A673 (cell line): ENCODE measurements around the gene NR1H3.

Experiments
- EZH2 ChIP-seq: fragments of 200-600 bp; sonication (generic); IDR thresholded peaks from 2 replicates; pipeline ENCODE4 v1.6.1; 2017; ENCODE audit warnings: borderline replicate concordance, low read depth, mild to moderate bottlenecking, mixed read lengths, antibody characterized with exemption, low read length; ENCODE audit not compliant: poor library complexity, severe bottlenecking
- TF ChIP-seq, protein P1 (sequence below): fragments of 300-800, 200-600 bp; sonication (generic); conservative IDR thresholded peaks from 2 replicates; pipeline ENCODE4 v1.5.1; 2017; ENCODE audit warnings: low read depth, mild to moderate bottlenecking, antibody characterized with exemption, low read length, moderate library complexity, mixed read lengths

DNA sequence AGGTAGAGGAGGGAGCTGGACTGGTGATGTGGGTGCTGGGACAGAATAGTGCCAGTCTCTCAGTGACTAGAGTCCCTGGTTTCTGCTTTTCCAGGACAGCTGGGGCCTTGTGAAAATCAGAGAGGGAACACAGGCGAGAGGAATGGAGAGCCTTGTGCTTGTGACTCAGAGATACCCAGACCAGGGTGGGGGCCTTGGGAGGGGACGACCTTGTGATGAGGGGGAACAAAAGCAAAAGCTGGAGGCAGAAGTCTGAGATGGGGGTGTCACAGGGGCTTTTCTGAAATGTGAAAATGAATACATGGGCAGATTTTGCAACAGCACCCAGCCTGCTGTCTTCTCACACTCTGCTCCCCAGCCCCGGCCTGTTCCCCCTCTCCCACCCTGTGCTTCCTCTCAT lies 3.4 kb upstream of the NR1H3 start:
- TF ChIP-seq, protein P1, sequence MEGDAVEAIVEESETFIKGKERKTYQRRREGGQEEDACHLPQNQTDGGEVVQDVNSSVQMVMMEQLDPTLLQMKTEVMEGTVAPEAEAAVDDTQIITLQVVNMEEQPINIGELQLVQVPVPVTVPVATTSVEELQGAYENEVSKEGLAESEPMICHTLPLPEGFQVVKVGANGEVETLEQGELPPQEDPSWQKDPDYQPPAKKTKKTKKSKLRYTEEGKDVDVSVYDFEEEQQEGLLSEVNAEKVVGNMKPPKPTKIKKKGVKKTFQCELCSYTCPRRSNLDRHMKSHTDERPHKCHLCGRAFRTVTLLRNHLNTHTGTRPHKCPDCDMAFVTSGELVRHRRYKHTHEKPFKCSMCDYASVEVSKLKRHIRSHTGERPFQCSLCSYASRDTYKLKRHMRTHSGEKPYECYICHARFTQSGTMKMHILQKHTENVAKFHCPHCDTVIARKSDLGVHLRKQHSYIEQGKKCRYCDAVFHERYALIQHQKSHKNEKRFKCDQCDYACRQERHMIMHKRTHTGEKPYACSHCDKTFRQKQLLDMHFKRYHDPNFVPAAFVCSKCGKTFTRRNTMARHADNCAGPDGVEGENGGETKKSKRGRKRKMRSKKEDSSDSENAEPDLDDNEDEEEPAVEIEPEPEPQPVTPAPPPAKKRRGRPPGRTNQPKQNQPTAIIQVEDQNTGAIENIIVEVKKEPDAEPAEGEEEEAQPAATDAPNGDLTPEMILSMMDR = no peak
- TF ChIP-seq EZH2 = no peak
